Erythroblast (primary cell): ENCODE measurements around the gene ITCH.

Experiments used
- GATA1 ChIP-seq: IDR thresholded peaks from 2 replicates; pipeline ENCODE4 v1.6.1; 2011; ENCODE audit warnings: low read depth, mild to moderate bottlenecking, control low read depth, low read length, moderate library complexity
- POLR2A ChIP-seq: IDR thresholded peaks from 2 replicates; pipeline ENCODE4 v1.6.1; 2011; ENCODE audit warnings: mild to moderate bottlenecking, low read length

- TF ChIP-seq POLR2A (no peak), GATA1 (no peak)
These were observed 95.6 kb downstream of the ITCH start for GRCh38 chr20:34458631-34459030.
